GM18951 (cell line): ENCODE results near the gene ARRDC2.

Experiments used
- POLR2A ChIP-seq: IDR thresholded peaks from 4 replicates; pipeline ENCODE4 v1.6.1; 2011; ENCODE audit warnings: mild to moderate bottlenecking; ENCODE audit not compliant: insufficient read length, insufficient read depth; ENCODE audit errors: extremely low read depth
- in situ Hi-C: fragments of 300-500 bp; cut with MboI; formaldehyde crosslinking; loops from one replicate; pipeline ENCODE4 v1.12.0; 2022; ENCODE audit warnings: low sequenced_read_pairs, mixed read lengths, inconsistent platforms; ENCODE audit not compliant: unreplicated experiment

ARRDC2 gene

GRCh38 chr19:18063463-18063862 is 55.5 kb downstream of the ARRDC2 start:
- in situ Hi-C loops: loop anchor here (25.0 kb wide), 1 partner anchor 126 kb away; the partner anchor contains the start of gene CCDC124
- TF ChIP-seq POLR2A: no peak
